DND-41 (cell line): ENCODE measurements around the gene ZC3H4.
A peak's percentile ranks its signal among the peaks of the same experiment; 100 is the strongest.

Source experiments
- ATAC-seq: fragments of 200-7000 bp; cut with Tn5 transposase; 3 replicates; pipeline ENCODE4 v1.9.1; 2021; ENCODE audit warnings: low read depth; ENCODE audit not compliant: insufficient read depth
- DNase-seq: peaks from one replicate; pipeline ENCODE4 v3.0.0-alpha.2; 2020
- H2AFZ ChIP-seq: 2 replicates; pipeline ENCODE4 v1.6.0; 2012; ENCODE audit warnings: low read depth, low read length
- H3K27ac ChIP-seq: 2 replicates; pipeline ENCODE4 v1.5.1; 2012; ENCODE audit warnings: low read length, inconsistent platforms
- H3K27me3 ChIP-seq: fragments of 200-600 bp; sonication (generic); 2 replicates; pipeline ENCODE4 v1.6.0; 2012; ENCODE audit warnings: low read length, mild to moderate bottlenecking, inconsistent platforms; ENCODE audit not compliant: insufficient read depth, poor library complexity
- H3K36me3 ChIP-seq: 2 replicates; pipeline ENCODE4 v1.5.1; 2012; ENCODE audit warnings: low read length, inconsistent platforms; ENCODE audit not compliant: insufficient read depth
- H3K4me1 ChIP-seq: 2 replicates; pipeline ENCODE4 v1.5.1; 2012; ENCODE audit warnings: mild to moderate bottlenecking, low read length; ENCODE audit not compliant: insufficient read depth
- H3K4me2 ChIP-seq: 2 replicates; pipeline ENCODE4 v1.6.0; 2012; ENCODE audit warnings: mild to moderate bottlenecking, moderate library complexity, low read length, inconsistent platforms; ENCODE audit not compliant: insufficient read depth
- H3K4me3 ChIP-seq, 2 experiments: fragments of 200-600 bp in 1 of 2; shearing (Covaris generic) in 1 of 2; 2 replicates each; pipeline ENCODE4 v1.5.1; 2012 to 2016; ENCODE audit warnings: inconsistent platforms in 2 of 2, low read length in 2 of 2, mild to moderate bottlenecking in 2 of 2, low read depth in 1 of 2, moderate library complexity in 1 of 2
- H3K79me2 ChIP-seq: 2 replicates; pipeline ENCODE4 v1.6.0; 2012; ENCODE audit warnings: low read length, inconsistent platforms; ENCODE audit not compliant: insufficient read depth
- H3K9ac ChIP-seq: 2 replicates; pipeline ENCODE4 v1.6.0; 2012; ENCODE audit warnings: low read depth, mild to moderate bottlenecking, inconsistent platforms, low read length, moderate library complexity
- H3K9me3 ChIP-seq: 2 replicates; pipeline ENCODE4 v1.5.1; 2012; ENCODE audit warnings: low read length, moderate library complexity, mild to moderate bottlenecking, inconsistent platforms; ENCODE audit not compliant: insufficient read depth, severe bottlenecking
- H4K20me1 ChIP-seq: 2 replicates; pipeline ENCODE4 v1.6.0; 2012; ENCODE audit warnings: low read length; ENCODE audit not compliant: insufficient read depth
- CTCF ChIP-seq: IDR thresholded peaks from 2 replicates; pipeline ENCODE4 v1.5.1; 2012; ENCODE audit warnings: borderline replicate concordance, low read length, moderate library complexity, mild to moderate bottlenecking; ENCODE audit not compliant: poor library complexity, severe bottlenecking; ENCODE audit errors: extremely low read depth
- EZH2 ChIP-seq: IDR thresholded peaks from 3 replicates; pipeline ENCODE4 v1.6.1; 2012; ENCODE audit warnings: borderline replicate concordance, low read depth, mild to moderate bottlenecking, moderate library complexity, low read length, inconsistent platforms; ENCODE audit not compliant: severe bottlenecking

Gene ZC3H4

GRCh38 chr19:47039239-47039874, 74.2 kb downstream of the ZC3H4 start:
- DNase-seq (no peak), ATAC-seq (no peak)
- Histone ChIP-seq H3K27me3 (no peaks in the 10 kb centered on the region), H3K9me3 (no peaks in the 10 kb centered on the region), H3K4me2 (no peak overlapping the region), H3K9ac (no peak overlapping the region), H3K79me2 (no peaks in the 10 kb centered on the region), H4K20me1 (no peaks in the 10 kb centered on the region), H3K27ac (no peak overlapping the region), H3K36me3 (peaks cover 5% of the 10 kb centered on the region; the same call in 1 of the 2 replicates), H2AFZ (no peak overlapping the region), H3K4me1 (peaks cover 20% of the 10 kb centered on the region), H3K4me3 (no peak overlapping the region)
- TF ChIP-seq CTCF (no peak), EZH2 (no peak)

GRCh38 chr19:47037766-47038165, 75.8 kb downstream of the ZC3H4 start:
- Histone ChIP-seq H3K27me3 (no peaks in the 10 kb centered on the region), H3K36me3 (peaks cover 4% of the 10 kb centered on the region; the same call in 1 of the 2 replicates), H3K79me2 (no peaks in the 10 kb centered on the region), H3K4me3 (no peak overlapping the region), H4K20me1 (no peaks in the 10 kb centered on the region), H3K4me2 (no peak overlapping the region), H3K9me3 (no peaks in the 10 kb centered on the region), H3K4me1 (peaks cover 20% of the 10 kb centered on the region), H3K27ac (no peak overlapping the region), H2AFZ (no peak overlapping the region), H3K9ac (no peak overlapping the region)
- no peak for ATAC-seq
- no peak for DNase-seq
- TF ChIP-seq CTCF (no peak), EZH2 (no peak)

GRCh38 chr19:47036097-47036651, 77.4 kb downstream of the ZC3H4 start:
- Histone ChIP-seq H3K4me3 (peak overlapping the region; percentile 29 to 61; a peak in 3 of 4 replicates), H2AFZ (peak overlapping the region; percentile 72), H3K79me2 (no peaks in the 10 kb centered on the region), H4K20me1 (0 out of 2 replicates have a peak, but pooled peaks cover 2% of the 10 kb centered on the region), H3K27me3 (no peaks in the 10 kb centered on the region), H3K9me3 (no peaks in the 10 kb centered on the region), H3K36me3 (no peaks in the 10 kb centered on the region), H3K9ac (peak overlapping the region; percentile 53), H3K27ac (peak overlapping the region; percentile 62), H3K4me1 (peaks cover 20% of the 10 kb centered on the region), H3K4me2 (peak overlapping the region; percentile 93)
- ATAC-seq (peak; percentile 19), DNase-seq (peak; percentile 40)
- TF ChIP-seq EZH2 (no peak), CTCF (no peak)
